Thyroid gland (tissue), 4 donors: Measurements from ENCODE around the gene PEDS1. TPM values are rescaled to one million over a fixed set of nuclear protein-coding genes. Genes with fewer than 3 reads are reported as not detected.
"Not testable (repeated sequence)": the region's sequence is repeated elsewhere in the genome, so short reads cannot be mapped to it uniquely, and the experiment has no call there.

Experiments used
- DNase-seq, 2 donors: peaks; one replicate each; pipeline ENCODE4 v3.0.0-alpha.2; 2019
- H3K27ac ChIP-seq, 3 donors: fragments of 200-600 bp; sonication (generic); 1 replicate in 2 of 3; 2 replicates in 1 of 3; pipeline ENCODE4 v1.5.1; 2016 to 2019; ENCODE audit warnings: mild to moderate bottlenecking in 1 of 3, moderate library complexity in 1 of 3
- H3K27me3 ChIP-seq: fragments of 200-600 bp; sonication (generic); one replicate; pipeline ENCODE4 v1.5.1; 2019
- H3K36me3 ChIP-seq, 2 donors: fragments of 200-600 bp; sonication (generic); one replicate each; pipeline ENCODE4 v1.5.1; 2016 to 2019
- H3K4me1 ChIP-seq, 2 donors: fragments of 200-600 bp; sonication (generic); one replicate each; pipeline ENCODE4 v1.5.1; 2017 to 2019
- H3K4me3 ChIP-seq, 3 donors: fragments of 200-600 bp; sonication (generic); replicated peaks in 1 of 3; 1 replicate in 2 of 3; 2 replicates in 1 of 3; pipeline ENCODE4 v1.5.1; 2016; ENCODE audit warnings: mild to moderate bottlenecking in 1 of 3
- H3K9me3 ChIP-seq: fragments of 200-600 bp; sonication (generic); one replicate; pipeline ENCODE4 v1.5.1; 2017
- POLR2A ChIP-seq, 2 donors: fragments of 450-650 bp; IDR thresholded peaks; one replicate each; pipeline ENCODE4 v1.6.1; 2017; ENCODE audit warnings: antibody characterized with exemption in 2 of 2, mild to moderate bottlenecking in 2 of 2, moderate library complexity in 1 of 2
- WGBS, 2 donors: methylation state at CpG; one replicate each; pipeline ENCODE4 v1.1.5; 2017; 5-methylcytosine and 5-hydroxymethylcytosine counted together
- intact Hi-C: fragments of 100-400 bp; cut with DNase I; formaldehyde crosslinking; loops from one replicate; pipeline ENCODE4 v1.15.1; 2023
- total RNA-seq, 4 donors: library from RNA; depleted of rRNA; stranded (reverse); fragments of >200 nt; gene quantifications; one replicate each; pipeline ENCODE4 v1.2.3, GENCODE V29; 2016
- TF ChIP-seq, protein P1 (sequence below), 6 experiments: fragments of 200-600 bp in 3 of 6; fragments of 450-650 bp in 3 of 6; sonication (generic) in 3 of 6; IDR thresholded peaks; one replicate each; pipeline ENCODE4 v1.5.1; 2016 to 2019; ENCODE audit warnings: antibody characterized with exemption in 6 of 6, mild to moderate bottlenecking in 2 of 6, inconsistent platforms in 1 of 6, moderate library complexity in 1 of 6

The PEDS1 gene
- total RNA-seq, 4 donors from 2014 or later = 15.8 to 22.7 (median 19.7) TPM

DNA sequence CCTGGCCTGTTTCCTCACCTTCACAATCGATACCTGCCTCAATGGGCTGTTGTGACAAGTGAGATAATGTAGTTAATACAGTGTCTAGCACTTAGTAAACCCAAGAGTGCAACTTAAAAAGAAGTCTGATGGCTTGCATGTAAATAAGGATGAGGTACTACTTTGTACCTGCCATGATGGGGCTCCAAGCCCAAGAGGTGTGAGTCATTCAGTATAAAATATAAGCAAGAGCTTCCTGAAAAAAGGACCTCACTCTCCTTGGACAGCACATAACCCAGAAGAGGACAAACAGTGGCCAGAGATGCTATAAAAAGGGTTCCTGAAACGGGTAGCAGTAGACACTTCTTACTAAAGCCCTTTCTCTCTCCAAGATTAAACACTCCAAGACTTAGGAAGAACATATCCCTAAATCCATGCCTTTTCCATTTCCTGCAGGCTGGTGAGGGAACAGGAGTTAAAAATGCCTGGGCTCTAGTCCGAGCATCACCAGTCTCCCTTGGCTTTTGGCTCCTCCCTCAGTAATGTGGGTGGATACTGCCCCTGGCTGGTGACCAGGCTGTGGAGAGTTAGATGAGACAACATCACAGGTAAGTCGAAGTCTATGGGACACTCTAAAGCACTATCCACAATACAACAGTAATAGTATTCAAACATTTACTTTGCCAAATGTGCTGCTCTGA lies 44.8 kb downstream of the PEDS1 start:
- Histone ChIP-seq H3K27me3 (no peaks in the 10 kb centered on the region), H3K9me3 (no peaks in the 10 kb centered on the region), H3K27ac (peak overlapping the region in 1 of 3 donors; percentile 5), H3K4me1 (peaks cover 38 to 59% of the 10 kb centered on the region in 2 donors), H3K36me3 (no peaks in the 10 kb centered on the region), H3K4me3 (no peak overlapping the region)
- 60 to 62% methylated on average over 4 of the region's 4 CpGs for WGBS, 2 donors
- no peak for TF ChIP-seq POLR2A (IDR thresholded peaks at IDR 0.05)
- TF ChIP-seq, protein P1, sequence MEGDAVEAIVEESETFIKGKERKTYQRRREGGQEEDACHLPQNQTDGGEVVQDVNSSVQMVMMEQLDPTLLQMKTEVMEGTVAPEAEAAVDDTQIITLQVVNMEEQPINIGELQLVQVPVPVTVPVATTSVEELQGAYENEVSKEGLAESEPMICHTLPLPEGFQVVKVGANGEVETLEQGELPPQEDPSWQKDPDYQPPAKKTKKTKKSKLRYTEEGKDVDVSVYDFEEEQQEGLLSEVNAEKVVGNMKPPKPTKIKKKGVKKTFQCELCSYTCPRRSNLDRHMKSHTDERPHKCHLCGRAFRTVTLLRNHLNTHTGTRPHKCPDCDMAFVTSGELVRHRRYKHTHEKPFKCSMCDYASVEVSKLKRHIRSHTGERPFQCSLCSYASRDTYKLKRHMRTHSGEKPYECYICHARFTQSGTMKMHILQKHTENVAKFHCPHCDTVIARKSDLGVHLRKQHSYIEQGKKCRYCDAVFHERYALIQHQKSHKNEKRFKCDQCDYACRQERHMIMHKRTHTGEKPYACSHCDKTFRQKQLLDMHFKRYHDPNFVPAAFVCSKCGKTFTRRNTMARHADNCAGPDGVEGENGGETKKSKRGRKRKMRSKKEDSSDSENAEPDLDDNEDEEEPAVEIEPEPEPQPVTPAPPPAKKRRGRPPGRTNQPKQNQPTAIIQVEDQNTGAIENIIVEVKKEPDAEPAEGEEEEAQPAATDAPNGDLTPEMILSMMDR (IDR thresholded peaks at IDR 0.05) = no peak
- peak; percentile 39 to 56 for DNase-seq
- intact Hi-C loops = no loop called here

- 54 to 60% methylated on average over 6 of the region's 6 CpGs for WGBS, 2 donors
- Histone ChIP-seq H3K27ac (peak overlapping the region in 1 of 3 donors; percentile 5), H3K4me1 (peaks cover 33 to 54% of the 10 kb centered on the region in 2 donors), H3K9me3 (no peaks in the 10 kb centered on the region), H3K36me3 (no peaks in the 10 kb centered on the region), H3K4me3 (no peak overlapping the region), H3K27me3 (no peaks in the 10 kb centered on the region)
- TF ChIP-seq, protein P1 (IDR thresholded peaks at IDR 0.05) = no peak
- TF ChIP-seq POLR2A (IDR thresholded peaks at IDR 0.05) = no peak
- no peak for DNase-seq
- intact Hi-C loops = no loop called here
Measured at GRCh38 chr20:50107796-50108331, 45.7 kb downstream of the PEDS1 start.

GRCh38 chr20:50107086-50107660 lies 46.4 kb downstream of the PEDS1 start:
- intact Hi-C loops = no loop called here
- Histone ChIP-seq H3K9me3 (no peaks in the 10 kb centered on the region), H3K27me3 (no peaks in the 10 kb centered on the region), H3K27ac (no peak overlapping the region), H3K36me3 (no peaks in the 10 kb centered on the region), H3K4me1 (peaks cover 32 to 54% of the 10 kb centered on the region in 2 donors), H3K4me3 (no peak overlapping the region)
- DNase-seq = no peak
- WGBS, 2 donors = 75 to 90% methylated on average over 6 of the region's 6 CpGs
- no peak for TF ChIP-seq POLR2A (IDR thresholded peaks at IDR 0.05)
- TF ChIP-seq, protein P1 (IDR thresholded peaks at IDR 0.05) = no peak

DNA sequence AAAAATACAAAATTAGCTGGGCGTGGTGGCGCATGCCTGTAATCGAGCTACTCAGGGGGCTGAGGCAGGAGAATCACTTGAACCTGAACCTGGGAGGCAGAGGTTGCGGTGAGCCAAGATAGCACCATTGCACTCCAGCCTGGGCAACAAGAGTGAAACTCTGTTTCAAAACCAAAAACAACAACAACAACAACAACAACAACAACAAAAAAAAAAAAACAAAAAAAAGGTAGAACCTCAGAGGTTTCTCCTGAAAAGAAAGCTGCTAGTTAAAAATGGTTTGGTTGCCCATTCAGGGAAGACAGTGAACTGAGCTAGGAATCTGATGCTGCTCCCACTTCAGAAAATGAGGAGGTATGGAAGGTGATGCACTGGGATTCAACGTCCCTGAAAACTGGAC lies 46.9 kb downstream of the PEDS1 start:
- H3K9me3 ChIP-seq, H3K27me3 ChIP-seq, intact Hi-C loops, H3K27ac ChIP-seq, DNase-seq, H3K36me3 ChIP-seq, H3K4me3 ChIP-seq: not testable (repeated sequence)
- 79 to 81% methylated on average over 5 of the region's 5 CpGs for WGBS, 2 donors
- H3K4me1 ChIP-seq = peaks cover 27 to 52% of the 10 kb centered on the region in 2 donors

Other genes with a start within 250 kb of the PEDS1 start
- gene SPATA2, start 238.2 kb downstream of the PEDS1 start, total RNA-seq = 10 to 100 TPM in 3 of 4 donors, 1 to 10 TPM in 1; 5.0 to 14.2 (median 12.7) TPM
- gene RNF114, start 217.3 kb downstream of the PEDS1 start, total RNA-seq = 100 to 1,000 TPM; 132 to 279 (median 179) TPM
- gene SNAI1, start 170.7 kb downstream of the PEDS1 start, total RNA-seq = 10 to 100 TPM in 1 of 4 donors, 1 to 10 TPM in 3; 8.2 to 14.1 (median 9.9) TPM
- 100 to 1,000 TPM in 1 of 4 donors, 10 to 100 TPM in 3; 77.3 to 110 (median 92.3) TPM for gene UBE2V1, start 40.6 kb downstream of the PEDS1 start, total RNA-seq
- gene CEBPB, start 37.1 kb upstream of the PEDS1 start, total RNA-seq = 100 to 1,000 TPM in 3 of 4 donors, 10 to 100 TPM in 1; 61.7 to 132 (median 104) TPM